GM18870 (cell line): ENCODE results near the gene CLTCL1.
"Not testable (repeated sequence)": the region's sequence is repeated elsewhere in the genome, so short reads cannot be mapped to it uniquely, and the experiment has no call there.

Source experiments
- ATAC-seq: cut with Tn5 transposase; IDR thresholded peaks from one replicate; pipeline ENCODE4 v1.9.1; 2021; ENCODE audit warnings: moderate library complexity; ENCODE audit not compliant: unreplicated experiment

CLTCL1 gene

DNA sequence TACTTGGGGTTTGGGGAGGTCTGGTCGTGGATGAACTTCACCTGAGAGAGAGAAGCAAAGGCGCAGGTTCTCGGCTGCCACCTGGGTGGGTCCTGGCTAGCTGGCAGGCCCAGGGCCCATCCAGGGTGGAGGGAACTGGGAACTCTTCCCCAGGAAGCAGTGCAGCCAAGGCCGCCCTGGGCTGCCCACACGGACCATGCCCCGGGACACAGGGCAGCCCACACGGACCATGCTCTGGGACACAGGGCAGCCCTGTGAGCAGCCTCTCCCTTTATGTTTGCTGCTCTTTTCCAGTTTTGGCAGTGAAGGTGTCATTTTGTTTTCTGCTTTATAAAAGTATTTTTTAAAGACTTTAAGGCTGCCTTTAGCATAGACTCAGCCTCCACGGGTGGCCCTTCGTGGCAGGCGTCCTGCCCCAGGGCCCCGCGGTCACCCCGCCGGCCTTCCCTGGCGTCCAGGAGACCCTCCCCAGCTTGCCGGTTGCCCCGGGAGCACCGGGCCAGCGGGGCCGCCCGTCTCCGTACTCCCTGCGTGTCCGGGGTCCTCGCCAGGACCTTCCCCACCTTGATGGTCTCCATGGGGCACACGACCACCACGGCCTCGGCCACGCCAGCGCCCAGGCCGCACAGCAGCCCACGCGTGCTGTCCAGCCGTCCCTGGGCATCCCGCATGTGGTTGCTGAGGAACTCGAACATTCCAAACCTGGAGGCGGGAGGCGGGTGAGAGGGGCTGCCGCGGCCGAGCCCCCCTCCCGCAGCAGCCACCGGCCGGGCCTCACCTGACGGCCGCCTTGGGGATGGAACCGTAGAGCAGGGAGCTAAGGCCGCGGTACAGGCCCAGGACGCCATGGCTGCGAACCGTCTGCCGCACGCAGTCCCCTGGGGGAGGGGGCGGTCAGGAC lies 114.1 kb downstream of the CLTCL1 start:
- ATAC-seq: no peak

DNA sequence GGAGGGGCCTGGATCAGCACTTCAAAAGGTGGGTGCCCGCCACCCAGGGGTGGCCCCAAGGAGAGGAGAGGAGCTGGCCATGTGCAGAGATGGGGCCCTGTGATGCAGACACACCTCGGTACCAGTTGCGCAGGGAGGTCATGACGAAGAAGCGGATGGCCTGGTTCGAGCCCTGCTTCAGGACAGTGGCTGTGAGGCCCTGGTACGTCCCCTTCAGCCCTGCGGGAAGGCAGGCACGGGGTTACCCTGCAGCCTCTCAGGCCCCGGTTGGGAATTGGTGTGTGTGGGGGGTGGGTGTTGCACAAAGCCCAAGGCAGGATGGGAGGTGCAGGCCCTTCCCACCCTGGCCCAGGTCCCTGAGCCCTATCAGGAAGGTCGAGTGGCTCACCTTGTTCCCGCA lies 114.8 kb downstream of the CLTCL1 start:
- no peak for ATAC-seq

DNA sequence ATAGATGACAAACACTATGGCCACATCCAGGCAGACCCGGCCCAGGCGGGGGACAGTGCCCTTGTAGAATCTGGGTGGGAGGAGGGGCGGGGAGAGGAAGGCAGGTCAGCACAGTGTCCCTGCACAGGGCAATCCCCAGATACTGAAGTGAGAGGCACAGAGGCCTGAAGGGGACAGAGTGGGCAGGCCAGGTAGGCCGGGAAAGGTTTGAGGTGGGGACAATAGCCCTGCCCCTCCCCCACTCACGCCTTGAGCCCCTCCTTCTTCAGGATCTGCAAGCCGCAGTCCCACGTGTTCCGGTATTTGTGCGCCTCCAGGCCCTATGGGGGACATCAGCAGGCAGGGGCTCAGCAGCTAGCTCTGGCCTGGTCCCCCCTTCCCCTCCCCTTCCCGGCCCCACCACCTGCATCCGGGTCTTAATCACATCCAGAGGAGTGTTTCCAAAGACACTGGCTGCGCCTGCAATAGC lies 115.3 kb downstream of the CLTCL1 start:
- ATAC-seq: no peak

DNA sequence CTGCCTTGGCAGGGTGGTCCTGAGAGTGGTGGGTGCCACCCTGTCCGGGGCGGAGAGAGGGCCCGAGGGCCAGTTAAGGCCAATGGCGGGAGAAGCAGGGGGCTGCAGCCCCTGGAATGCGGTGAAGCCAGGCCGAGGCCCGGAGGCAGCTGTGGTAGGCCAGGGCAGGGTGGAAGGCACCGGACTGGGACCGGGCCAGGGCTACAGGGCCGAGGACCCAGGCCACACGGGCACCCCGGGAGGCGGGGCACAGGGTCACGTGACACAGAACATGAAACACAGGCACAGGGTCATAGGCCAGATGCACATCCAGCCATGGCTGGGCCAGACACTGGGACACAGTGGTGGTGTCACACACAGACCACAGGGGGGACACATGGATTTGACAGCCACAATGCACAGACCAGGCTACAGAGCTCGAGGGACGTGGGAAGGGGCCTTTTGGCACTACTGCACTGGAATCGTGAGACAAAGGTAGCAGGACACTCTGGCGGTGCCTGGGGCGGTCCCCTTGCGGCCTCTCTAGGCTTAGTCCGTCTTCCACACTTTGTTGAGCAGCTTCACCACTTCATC lies 115.8 kb downstream of the CLTCL1 start:
- no peak for ATAC-seq

- ATAC-seq: no peak
Measured at GRCh38 chr22:19175026-19175601, 116.4 kb downstream of the CLTCL1 start.

- ATAC-seq: no peak
Measured at GRCh38 chr22:19174106-19175025, 117.2 kb downstream of the CLTCL1 start.

- ATAC-seq: no peak
Measured at GRCh38 chr22:19173047-19174035, 118.2 kb downstream of the CLTCL1 start.

DNA sequence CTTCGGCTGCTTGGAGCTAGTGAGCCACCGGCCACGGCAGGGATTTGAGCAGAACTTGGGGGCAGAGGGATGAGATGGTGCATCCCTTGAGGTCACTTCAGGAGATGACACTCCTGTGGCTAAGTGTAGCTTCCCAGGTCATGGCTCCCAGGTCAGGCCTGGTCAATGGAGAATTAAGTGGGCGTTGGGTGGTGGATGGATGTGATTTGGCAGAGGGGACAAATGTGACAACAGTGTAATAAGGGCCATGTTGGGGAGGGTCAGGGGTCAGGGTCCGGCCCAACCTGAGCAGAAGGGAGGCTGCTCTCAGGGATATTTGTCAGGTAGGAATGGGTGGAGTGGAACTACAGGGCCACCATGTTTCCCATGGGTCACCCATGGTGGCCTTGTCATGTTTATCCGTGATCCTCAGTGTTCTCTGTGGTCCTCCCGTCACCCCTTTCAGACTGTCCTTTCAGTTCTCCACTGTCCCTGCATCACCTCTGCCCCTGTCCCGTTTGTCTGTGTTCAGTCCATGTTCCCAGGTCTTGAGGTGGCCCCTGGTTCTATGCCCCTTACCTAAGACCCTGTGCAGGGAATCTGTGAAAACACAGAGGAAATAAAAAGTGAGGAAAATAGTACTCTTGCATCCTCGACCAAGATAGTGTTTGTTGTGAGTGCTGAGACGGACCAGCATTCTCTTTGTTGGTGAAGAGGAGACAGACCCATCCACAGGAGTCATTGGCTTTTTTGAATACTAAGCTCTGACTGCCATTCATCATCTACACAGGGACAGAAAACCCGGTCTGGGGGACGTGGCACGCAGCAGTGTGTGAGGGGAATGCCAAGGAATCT lies 119.1 kb downstream of the CLTCL1 start:
- no peak for ATAC-seq

DNA sequence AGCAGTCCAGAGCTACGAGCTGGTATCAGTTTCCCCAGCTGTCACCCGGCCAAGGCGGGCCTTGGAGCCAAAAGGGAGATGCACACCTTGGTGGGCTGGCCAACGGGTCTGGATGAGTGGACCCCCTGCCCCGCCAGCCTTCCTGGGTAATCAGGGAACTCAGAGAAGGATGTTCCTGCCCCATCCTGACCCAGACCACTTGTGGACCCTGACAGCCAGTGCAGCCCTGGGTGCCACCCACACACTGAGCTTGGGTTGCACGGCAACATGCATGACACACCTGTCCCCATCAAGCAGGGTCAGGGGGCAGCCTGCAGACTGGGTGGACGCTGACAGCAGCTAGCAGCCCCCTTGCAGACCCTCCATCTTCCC lies 121.6 kb downstream of the CLTCL1 start:
- ATAC-seq: no peak

DNA sequence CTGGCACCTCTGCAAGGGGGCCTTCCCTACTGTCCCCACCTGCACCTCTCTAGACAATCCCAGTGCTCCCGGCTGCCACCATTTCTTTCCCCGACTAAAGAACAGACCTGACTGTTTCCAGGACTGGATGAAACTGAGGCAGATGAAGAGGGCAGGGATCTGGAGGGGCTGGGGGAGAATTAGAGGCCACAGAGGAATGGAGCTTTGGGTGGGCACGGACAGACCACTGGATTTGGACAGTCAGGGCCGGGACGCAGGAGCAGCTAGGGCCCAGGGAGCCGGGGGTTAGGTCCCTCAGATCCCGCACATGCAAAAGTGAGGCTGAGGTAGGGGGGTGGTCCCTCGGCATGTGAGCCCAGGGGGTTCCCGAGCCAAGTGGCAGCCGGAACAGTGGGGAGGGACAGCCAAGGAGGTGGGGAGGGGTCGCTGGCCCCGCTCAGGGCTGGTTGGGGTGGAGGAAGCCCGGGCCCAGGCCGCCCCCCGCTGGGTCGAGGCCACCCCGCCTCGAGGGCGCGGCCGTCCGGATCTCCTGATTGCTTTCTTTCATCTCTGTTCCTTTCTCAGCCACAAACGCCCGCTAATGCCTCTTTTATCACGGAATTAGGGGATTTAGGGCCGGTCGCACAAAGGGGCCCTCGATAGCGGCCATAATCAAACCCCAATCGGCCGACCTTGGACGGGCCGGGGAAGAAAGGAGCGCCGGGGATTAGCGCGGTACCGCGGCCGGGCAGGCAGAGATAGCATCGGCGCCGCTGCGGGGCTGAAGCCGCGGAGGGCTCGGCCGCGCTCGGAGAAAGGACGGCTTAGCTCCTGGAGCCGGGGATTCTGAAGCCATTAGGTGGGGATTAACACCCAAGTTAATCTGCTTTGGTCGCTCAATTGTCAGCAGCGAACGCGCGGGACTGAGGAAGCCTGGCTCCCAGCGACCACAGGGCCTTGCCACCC lies 122.2 kb downstream of the CLTCL1 start:
- ATAC-seq: no peak

- no peak for ATAC-seq
Measured at GRCh38 chr22:19168088-19168890, 123.2 kb downstream of the CLTCL1 start.

GRCh38 chr22:19167106-19167869 lies 124.2 kb downstream of the CLTCL1 start:
- ATAC-seq: no peak

- no peak for ATAC-seq
Measured at GRCh38 chr22:19166421-19166820, 125.1 kb downstream of the CLTCL1 start.

DNA sequence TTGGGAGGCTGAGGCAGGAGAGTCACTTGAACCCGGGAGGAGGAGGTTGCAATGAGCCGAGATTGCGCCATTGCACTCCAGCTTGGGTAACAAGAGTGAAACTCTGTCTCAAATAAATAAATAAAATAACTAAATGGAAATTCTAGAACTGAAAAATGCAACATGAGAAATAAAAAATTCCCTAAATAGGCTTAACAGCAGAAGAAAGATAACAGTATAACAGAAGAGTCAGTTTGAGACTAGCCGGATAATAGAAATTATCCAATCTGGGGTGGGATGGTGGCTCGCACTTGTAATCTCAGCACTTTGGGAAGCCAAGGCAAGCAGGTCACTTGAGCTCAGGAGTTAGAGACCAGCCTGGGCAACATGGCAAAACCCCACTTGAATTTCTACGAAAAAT lies 127.1 kb downstream of the CLTCL1 start:
- ATAC-seq: no peak

DNA sequence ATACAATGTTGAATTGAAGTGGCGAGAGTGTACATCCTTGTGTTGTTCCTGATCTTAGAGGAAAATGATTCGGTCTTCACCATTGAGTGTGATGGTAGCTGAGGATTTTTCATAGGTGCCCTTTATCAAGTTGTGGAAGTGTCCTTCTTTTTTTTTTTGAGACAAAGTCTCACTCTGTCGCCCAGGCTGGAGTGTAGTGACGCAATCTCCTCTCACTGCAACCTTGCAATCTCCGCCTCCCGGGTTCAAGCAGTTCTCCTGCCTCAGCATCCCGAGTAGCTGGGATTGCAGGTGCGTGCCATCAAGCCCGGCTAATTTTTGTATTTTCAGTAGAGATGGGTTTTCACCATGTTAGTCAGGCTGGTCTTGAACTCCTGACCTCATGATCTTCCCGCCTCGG lies 132.9 kb downstream of the CLTCL1 start:
- not testable (repeated sequence) for ATAC-seq

GRCh38 chr22:19156109-19156508 lies 135.4 kb downstream of the CLTCL1 start:
- ATAC-seq: not testable (repeated sequence)
